NCI-H2029 (cell line): Measurements from ENCODE around the gene PAK1.

Source experiments
- DNase-seq: peaks from one replicate; lab custom pipeline; 2025; lab: John Stamatoyannopoulos, UW

Gene PAK1

DNA sequence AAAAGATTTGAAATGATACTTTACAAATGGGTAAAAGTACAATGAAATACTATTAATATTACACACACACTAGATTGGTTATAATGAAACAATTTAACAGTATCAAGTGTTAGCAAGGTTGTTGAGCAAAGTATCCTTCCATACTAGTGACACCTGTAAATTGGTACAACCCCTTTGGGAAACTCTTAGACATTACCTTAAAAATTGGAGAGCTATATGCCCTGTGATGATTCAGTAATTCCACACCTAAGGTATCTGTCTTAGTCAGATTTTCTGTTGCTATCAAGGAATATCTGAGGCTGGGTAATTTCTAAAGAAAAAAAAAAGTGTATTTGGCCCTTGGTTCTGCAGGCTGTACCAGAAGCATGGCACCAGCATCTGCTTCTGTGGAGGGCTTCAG, 165.1 kb downstream of the PAK1 start:
- DNase-seq, result no peak

DNA sequence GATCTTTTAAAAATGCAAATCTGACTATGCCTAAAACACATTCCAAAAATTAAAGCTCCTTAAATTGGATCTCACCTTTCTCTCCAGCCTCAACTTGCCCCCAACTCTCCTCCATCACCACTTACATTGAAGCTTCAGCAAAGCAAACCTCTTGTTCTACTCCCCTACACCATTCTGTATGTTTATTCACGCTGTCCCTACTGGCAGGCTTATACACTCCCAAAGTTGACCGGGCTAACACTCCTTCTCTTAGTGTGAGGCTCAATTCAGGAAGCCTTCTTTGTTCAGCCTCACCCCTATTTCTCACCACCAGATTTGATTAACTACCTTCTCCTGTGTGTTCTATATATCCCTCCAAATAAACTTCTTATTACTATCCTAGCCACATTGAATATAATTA, 170.6 kb downstream of the PAK1 start:
- DNase-seq, result no peak

DNA sequence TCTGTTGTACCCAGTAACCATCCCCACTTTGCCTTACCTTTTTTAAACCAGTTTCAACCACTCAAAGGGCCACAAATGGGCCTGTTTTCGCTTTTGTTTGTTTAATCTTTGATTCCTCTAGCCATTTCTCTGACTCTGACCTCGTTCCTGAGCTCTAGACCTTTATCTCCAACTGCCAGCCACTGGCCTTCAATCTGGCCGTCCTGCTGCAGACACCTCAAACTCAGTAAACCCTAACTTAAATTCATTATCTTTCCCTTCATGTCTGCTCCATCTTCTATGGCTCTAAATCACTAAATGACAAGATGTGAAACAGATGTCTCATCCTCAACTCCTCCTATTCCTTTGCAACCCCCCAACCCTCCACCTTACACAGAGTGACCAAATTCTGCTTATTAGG, 171.1 kb downstream of the PAK1 start:
- DNase-seq, result no peak

DNA sequence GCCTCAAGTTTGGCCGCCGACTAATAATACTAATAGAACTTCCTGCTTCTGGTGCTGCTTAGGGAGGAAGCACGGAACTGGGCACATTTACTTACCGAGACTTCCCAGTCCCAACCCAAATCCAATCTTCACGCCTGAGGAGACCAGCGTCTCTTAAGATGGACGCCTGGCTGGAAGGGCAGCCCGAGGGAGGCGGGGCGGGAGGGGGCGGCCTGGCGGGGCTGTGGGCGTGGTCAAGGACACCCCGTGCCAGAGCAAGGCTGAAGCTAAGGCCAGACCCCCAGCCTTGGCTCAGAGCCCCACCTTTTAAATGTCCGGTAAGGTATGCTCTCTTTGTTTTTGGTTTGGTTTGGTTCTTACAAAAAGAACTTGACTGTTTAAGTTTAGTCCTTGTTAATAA, 172.4 kb downstream of the PAK1 start, which contains the start of gene GDPD4:
Gene GDPD4 (minus strand): TSS at position 177 of the 400 bp plus-strand sequence. CDS start 16,549 bp downstream, outside the sequence.
- no peak for DNase-seq

DNA sequence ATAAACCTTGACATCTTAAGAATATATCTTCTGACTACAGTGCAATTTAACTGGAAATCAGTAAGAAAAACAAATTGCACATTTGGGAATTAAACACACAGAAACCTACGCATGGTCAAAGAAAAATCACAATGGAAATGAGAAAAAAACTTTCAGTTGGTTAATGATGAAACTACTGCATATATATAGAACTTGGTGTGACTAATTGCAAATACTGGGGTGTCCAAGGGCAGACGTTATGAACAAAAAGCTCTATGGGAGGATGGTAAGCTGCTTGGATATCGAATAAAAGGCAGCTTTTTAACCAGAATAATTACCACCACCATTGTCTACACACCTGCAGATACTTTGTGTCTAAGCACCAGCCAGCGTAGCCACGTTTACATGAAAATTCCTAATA, 173.2 kb downstream of the PAK1 start:
- no peak for DNase-seq

DNA sequence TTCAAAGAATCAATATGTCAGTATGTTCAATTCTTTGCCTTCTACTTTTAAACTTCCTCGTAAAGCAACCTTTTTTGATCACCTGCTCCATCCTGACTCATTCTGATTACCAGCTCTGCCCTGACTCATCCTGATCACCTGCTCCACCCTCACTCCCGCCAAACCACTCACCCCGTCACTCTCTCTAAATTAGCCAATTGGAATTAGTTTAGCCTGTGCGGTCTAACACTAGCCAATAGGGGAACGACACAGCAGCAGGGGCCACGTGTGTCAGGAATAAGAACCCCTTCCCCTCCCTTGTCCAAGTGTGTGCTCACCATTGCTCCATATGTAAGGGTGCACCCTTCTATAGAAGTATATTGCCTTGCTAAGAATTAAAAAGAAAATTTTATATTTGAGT, 173.9 kb downstream of the PAK1 start:
- peak; percentile 11 for DNase-seq

DNA sequence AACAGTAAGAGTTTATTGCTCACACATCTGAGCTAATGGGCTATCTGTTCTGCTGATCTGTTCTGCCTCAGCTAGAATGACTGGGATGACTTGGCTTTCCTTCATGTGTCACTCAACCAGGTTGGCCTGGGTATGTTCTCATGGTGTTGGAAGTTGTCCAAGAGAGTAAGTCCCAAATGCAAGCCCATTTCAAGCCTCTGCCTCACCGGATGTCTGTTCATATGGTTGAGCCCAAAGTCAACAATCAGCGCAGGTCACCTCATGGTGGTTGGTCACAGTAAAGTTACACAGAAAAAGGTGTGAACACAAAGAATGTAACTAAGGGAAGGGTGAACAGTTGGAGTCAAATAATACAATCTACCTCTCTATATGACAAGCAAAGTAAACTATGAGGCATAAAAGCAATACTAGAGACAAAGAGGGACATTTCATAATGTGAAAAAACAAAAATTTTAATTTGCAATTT, 174.3 kb downstream of the PAK1 start:
- DNase-seq, result peak; percentile 73

DNA sequence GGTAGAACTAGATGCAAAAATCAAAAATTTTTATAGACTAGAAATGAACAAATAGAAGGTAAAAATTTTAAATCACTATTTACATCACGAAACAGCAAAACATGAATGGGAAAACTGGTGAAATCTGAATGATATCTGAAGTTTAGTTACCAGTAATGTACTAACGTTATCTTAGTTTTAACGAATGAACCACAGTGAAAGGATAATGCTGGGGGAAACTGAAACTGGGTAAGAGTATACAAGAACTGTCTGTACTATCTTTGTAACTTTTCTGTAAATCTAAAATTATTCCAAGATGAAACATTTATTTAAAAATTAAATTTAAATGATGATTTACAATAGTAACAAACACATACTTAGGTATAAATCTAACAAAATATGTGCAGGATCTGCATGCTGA, 179.9 kb downstream of the PAK1 start:
- no peak for DNase-seq

DNA sequence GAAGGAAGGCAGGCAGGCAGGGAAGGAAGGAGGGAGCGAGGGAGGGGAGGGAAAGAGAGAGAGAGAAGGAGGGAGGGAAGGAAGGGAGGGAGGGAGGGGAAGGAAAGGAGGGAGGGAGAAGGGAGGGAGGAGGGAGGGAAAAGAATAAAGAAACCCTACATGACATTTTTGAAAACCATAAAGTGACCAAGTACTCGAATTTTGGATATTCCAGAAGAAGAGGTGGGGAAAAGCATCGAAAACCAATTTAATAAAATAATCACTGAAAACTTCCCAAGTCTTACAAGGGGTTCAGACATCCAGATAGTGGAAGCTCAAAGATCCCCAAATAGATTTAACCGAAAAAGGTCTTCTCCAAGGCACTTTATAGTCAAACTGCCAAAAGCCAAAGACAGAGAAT, 184.2 kb downstream of the PAK1 start:
- DNase-seq, result no peak

DNA sequence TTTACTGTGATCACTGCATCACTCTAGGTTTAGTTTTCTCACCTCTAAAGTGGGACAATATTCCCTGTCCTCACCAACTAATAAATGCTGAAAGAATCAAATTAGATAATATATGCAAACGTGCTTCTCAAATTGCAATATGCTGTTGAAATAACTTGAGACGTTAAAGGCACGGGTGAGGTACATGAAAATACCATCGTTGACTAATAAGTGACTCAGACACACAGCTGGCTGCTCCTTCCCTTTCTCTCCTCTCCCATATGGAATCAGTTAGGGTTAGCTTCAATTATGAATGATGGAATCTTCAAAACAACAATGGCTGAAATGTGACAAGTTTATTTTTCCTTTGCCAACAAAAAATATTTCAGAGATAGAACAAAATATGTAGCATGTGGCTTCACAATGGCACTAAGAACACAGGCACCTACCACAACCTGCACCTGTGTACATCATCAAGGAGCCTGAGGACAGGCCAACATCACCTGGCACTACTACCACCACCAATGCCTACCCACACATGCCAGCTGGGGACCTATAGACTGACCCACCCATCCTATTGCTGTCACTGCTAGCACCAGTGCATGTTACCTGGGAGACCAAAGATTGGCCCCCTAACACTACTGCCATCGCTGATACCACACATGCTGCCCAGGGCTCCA, 186.2 kb downstream of the PAK1 start:
- DNase-seq, result no peak

DNA sequence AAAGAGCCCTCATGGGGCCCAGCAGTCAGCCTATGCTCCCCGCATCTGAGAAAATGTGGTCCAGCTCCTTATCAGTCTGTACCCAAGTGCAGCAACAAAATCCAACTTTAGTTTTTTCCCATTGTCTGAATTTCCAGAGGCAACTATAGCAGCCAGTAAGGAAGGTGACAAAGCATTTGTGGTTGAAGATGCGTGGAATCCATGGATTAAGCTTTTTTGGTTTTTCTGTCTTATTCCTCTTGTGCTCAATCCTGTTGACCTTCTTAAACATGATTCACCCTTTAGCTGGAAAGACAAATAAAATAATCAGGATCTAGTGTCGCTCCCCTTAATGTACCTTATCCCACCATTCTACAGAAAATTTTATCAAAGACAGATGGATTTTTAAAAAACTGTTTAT, 186.8 kb downstream of the PAK1 start:
- no peak for DNase-seq

DNA sequence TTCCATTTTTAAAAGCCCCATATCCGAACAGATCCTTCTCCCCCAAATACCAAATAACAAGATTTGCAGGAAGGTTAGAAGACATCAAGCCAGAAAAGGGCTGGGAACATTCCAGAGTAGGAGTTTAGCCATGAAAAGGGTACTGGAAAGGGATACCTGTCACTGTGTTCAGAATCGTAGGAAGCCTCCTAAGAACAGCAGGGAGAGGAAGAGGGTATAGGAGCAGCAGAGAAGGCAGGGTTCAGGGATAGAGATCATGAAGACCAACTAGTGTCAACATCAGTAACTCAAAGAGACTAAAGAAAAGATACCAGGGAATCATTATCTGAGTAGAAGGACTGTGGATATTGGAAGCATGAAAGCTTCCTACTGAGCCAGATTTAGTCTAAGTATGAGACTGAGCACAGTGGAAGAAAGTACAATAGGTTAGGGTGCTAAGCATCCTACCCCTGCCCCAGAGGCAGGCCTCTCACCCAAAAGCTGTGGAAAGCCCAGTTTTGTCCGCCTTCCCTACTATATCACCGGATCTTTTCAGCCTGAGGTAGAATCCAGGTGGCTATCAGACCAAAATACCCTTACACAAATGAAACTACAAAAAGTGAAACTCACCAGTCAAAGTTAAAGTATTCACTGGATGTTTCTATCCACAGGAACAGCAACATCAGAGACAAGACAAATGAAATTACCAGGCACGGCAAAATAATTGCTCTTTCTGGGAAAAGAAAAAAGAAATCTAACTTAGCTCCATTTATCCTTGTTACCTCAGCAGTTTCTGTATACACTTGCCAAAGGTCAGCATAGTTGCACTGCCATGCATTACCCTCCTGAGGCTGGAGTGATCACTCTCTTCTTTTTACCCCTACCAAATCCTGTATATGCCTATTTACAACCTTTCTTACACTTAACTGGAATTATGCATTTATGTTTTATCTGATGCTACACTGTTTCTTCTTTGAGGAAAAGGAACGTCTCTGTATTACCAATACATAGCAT, 189.1 kb downstream of the PAK1 start:
- no peak for DNase-seq

DNA sequence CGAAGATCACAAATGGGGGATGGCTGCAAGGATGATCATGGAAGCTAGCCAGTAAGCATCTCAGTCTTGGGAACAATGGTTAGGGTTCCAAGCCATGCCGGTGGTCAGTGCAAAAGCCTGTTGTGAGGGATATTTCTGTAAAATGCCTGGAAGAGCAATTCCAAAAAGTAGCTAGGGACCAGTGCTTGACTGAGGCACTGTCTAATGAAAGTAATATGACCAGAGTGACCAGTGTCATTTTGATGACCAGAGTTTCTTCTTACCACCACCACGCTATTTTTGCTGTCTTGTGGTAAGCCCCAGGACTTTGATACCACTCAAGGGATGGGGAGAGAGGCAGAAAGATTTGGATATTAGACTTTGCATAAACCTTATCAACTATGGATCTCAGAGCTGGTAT, 190.8 kb downstream of the PAK1 start:
- DNase-seq, result no peak

DNA sequence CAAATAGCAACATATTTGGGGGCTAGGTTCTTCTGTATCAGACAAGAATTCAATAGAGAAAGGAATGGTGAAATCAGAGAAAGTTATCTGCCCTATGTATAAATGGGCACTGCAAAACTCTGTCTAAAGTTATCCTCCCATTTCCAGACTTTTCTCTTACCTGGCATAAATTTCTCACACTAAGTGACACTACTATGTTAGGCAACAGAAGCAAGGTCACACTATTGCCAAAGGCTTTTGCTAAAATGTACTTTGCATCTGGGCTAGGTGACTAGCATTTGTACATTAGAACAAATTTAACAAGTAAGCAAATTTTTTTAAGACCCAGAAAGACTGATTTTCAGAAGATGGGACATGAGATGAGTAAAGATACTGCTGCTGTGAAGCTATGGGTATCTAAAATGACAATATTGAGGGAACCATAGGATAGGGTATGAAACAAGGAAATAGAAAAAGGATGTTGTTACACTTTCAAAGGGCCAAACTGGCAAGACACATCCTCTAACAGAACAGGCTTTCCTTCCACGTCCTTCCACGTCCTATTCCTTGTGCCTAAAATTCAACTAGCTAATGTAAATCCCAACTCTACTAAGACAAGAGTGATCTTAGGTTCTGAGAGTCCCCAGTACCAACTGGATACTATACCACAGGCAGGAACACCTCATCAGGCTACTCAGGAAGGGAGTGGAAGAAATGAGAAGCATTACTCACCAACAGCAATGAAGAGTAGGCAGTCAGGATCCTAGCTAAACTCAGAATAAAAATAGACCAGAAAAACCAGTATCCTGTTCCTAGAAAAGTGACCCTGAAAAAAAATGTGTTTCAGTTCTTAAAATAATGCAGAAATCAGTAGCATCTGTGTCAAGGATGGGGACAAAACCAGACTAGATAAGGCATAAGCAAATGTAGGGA, 195.0 kb downstream of the PAK1 start:
- no peak for DNase-seq

DNA sequence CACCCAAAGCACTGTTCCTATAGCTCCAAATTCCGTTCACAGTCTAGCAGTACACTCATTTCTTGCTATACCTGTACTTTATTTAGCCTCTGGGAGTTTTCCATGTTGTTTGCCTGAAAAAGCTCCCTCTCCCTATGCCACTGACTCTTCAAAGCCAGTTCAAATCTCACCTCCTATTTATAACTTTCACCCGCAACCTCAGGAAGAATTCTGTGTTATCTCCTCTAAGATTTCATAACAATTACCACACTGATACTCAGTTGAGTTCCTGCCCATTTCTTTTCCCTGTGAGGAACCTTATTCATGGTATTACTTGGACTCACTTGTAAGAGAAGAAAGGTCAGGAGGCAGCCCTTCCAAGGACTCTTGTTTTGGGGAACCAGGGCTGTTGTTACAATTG, 197.6 kb downstream of the PAK1 start:
- DNase-seq, result no peak
